Peyer's patch (tissue), 4 donors: ENCODE measurements around the gene REEP6. TPM values are rescaled to one million over a fixed set of nuclear protein-coding genes. Genes with fewer than 3 reads are reported as not detected.

Source experiments
- DNase-seq, 3 donors: peaks; one replicate each; pipeline ENCODE4 v3.0.0-alpha.2; 2017 to 2019
- H3K27ac ChIP-seq, 4 donors: fragments of 200-600 bp; sonication (generic); one replicate each; pipeline ENCODE4 v1.5.1; 2016 to 2019
- H3K27me3 ChIP-seq, 2 donors: fragments of 200-600 bp; sonication (generic); one replicate each; pipeline ENCODE4 v1.5.1; 2019
- H3K36me3 ChIP-seq, 3 donors: fragments of 200-600 bp; sonication (generic); one replicate each; pipeline ENCODE4 v1.5.1; 2016 to 2019
- H3K4me1 ChIP-seq, 4 donors: fragments of 200-600 bp; sonication (generic); one replicate each; pipeline ENCODE4 v1.5.1; 2016 to 2019
- H3K4me3 ChIP-seq, 4 donors: fragments of 200-600 bp; sonication (generic); 1 replicate in 3 of 4; 2 replicates in 1 of 4; pipeline ENCODE4 v1.5.1; 2016 to 2019; ENCODE audit warnings: mild to moderate bottlenecking in 1 of 4
- H3K9me3 ChIP-seq, 4 donors: fragments of 200-600 bp; sonication (generic); one replicate each; pipeline ENCODE4 v1.5.1; 2016 to 2019; ENCODE audit warnings: mild to moderate bottlenecking in 1 of 4
- CTCF ChIP-seq, 6 experiments: fragments of 450-650 bp in 4 of 6; fragments of 200-600 bp in 2 of 6; sonication (generic) in 1 of 6; IDR thresholded peaks; one replicate each; pipeline ENCODE4 v1.5.1; 2017 to 2019; ENCODE audit warnings: antibody characterized with exemption in 6 of 6, mild to moderate bottlenecking in 3 of 6, moderate library complexity in 1 of 6
- POLR2A ChIP-seq, 2 donors: fragments of 450-650 bp; IDR thresholded peaks; one replicate each; pipeline ENCODE4 v1.5.1; 2017; ENCODE audit warnings: antibody characterized with exemption in 2 of 2, mild to moderate bottlenecking in 2 of 2, moderate library complexity in 2 of 2
- total RNA-seq, 4 donors: library from RNA; depleted of rRNA; stranded (reverse); fragments of >200 nt; gene quantifications; one replicate each; pipeline ENCODE4 v1.1.0, GENCODE V29; 2016

The REEP6 gene
- total RNA-seq, 4 donors from 2014 or later: 7.4 to 167 (median 162) TPM

GRCh38 chr19:1521636-1522035, 30.7 kb downstream of the REEP6 start:
- no peak for TF ChIP-seq CTCF (IDR thresholded peaks at IDR 0.05)
- no peak for TF ChIP-seq POLR2A (IDR thresholded peaks at IDR 0.05)
- Histone ChIP-seq H3K36me3 (no peaks in the 10 kb centered on the region), H3K4me3 (no peak overlapping the region), H3K4me1 (peaks cover 0 to 7% (median 3%) of the 10 kb centered on the region in 4 donors), H3K27me3 (peaks cover 0 to 28% of the 10 kb centered on the region in 2 donors), H3K9me3 (no peaks in the 10 kb centered on the region), H3K27ac (peak overlapping the region in 1 of 4 donors; percentile 9)
- DNase-seq: no peak

DNA sequence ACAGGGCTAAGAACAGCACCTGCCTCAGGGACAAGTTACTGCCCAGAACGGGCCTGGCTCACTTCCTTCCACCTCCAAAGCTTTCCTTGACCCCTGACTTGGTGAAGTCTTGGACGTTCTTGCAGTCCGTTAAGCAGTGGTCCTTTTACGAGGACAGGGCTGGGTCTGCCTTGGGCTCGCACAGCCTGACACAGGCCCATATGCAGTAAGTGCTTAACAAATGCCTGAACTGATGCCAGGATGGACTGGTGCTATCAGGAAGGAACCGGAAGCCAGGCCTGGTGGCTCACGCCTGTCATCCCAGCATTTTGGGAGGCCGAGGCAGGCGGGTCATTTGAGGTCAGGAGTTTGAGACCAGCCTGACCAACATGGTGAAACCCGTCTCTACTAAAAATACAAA, 31.1 kb downstream of the REEP6 start:
- no peaks in the 10 kb centered on the region for H3K9me3 ChIP-seq
- no peaks in the 10 kb centered on the region for H3K36me3 ChIP-seq
- peak overlapping the region in 1 of 4 donors; percentile 9 for H3K27ac ChIP-seq
- TF ChIP-seq CTCF (IDR thresholded peaks at IDR 0.05) (no peak), POLR2A (IDR thresholded peaks at IDR 0.05) (no peak)
- peaks cover 0 to 7% (median 3%) of the 10 kb centered on the region in 4 donors for H3K4me1 ChIP-seq
- H3K4me3 ChIP-seq: no peak overlapping the region
- DNase-seq: no peak
- H3K27me3 ChIP-seq: peaks cover 0 to 28% of the 10 kb centered on the region in 2 donors

GRCh38 chr19:1522838-1523237, 31.9 kb downstream of the REEP6 start:
- DNase-seq: no peak
- TF ChIP-seq CTCF (IDR thresholded peaks at IDR 0.05) (no peak), POLR2A (IDR thresholded peaks at IDR 0.05) (no peak)
- peaks cover 0 to 28% of the 10 kb centered on the region in 2 donors for H3K27me3 ChIP-seq

DNA sequence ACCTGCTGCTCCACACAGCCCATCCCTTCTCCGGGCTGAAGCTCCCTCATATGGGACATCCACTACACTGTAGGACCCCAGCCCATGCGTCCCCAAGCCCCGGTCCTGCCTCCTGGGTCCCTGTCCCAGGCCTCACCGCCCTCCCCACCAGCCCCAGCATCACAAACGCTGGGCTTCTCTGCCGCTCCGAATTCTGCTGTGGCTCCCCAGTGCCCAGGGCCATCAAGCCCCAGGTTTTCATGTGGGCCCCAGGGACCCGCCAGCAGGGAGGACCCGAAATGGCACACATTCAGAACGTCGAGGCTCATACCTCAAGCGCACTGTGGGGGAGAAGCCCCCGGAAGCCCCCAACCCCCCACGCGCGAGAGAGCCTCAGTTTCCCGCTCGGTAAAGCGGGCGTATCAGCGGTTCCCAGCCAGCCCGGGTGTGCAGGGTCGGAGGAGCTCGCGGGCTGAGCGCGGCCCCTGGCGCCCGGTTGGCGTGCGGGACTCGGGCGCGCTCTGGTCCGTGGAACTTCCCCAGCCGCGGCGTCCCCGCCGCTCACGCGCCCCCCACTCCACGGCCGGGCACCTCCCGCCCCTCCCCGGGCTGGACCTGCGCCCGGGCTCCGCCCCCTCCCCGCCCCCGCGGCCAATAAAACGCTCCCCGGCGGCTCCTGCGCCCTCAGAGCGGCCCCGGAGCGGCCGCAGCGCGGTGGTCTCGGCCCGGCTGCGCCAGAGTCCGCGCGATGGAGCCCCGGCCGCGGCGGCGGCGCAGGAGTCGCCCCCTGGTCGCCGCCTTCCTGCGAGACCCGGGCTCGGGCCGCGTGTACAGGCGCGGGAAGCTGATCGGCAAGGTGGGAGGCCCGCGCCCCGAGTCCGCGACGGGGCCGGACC, 32.7 kb downstream of the REEP6 start, which contains the start of gene PLK5:
TSS of gene PLK5 (plus strand) at position 666 of the 875 bp plus-strand sequence. CDS start 2,920 bp downstream, outside the sequence.
- Histone ChIP-seq H3K9me3 (no peaks in the 10 kb centered on the region), H3K36me3 (no peaks in the 10 kb centered on the region), H3K27ac (no peak within 1 kb of the TSS), H3K27me3 (peaks cover 0 to 28% of the 10 kb centered on the region in 2 donors), H3K4me3 (peak within 1 kb of the TSS in 2 of 4 donors; percentile 26 to 34), H3K4me1 (peaks cover 0 to 7% (median 3%) of the 10 kb centered on the region in 4 donors)
- DNase-seq: no peak
- peak in 1 of 6 experiments; percentile 13 for TF ChIP-seq CTCF (IDR thresholded peaks at IDR 0.05)
- TF ChIP-seq POLR2A (IDR thresholded peaks at IDR 0.05): no peak

More at GRCh38 chr19:1522838-1523237, 31.9 kb downstream of the REEP6 start:
- Histone ChIP-seq H3K4me1 (peaks cover 0 to 7% (median 3%) of the 10 kb centered on the region in 4 donors), H3K27ac (no peak overlapping the region), H3K36me3 (no peaks in the 10 kb centered on the region), H3K4me3 (no peak overlapping the region), H3K9me3 (no peaks in the 10 kb centered on the region)

DNA sequence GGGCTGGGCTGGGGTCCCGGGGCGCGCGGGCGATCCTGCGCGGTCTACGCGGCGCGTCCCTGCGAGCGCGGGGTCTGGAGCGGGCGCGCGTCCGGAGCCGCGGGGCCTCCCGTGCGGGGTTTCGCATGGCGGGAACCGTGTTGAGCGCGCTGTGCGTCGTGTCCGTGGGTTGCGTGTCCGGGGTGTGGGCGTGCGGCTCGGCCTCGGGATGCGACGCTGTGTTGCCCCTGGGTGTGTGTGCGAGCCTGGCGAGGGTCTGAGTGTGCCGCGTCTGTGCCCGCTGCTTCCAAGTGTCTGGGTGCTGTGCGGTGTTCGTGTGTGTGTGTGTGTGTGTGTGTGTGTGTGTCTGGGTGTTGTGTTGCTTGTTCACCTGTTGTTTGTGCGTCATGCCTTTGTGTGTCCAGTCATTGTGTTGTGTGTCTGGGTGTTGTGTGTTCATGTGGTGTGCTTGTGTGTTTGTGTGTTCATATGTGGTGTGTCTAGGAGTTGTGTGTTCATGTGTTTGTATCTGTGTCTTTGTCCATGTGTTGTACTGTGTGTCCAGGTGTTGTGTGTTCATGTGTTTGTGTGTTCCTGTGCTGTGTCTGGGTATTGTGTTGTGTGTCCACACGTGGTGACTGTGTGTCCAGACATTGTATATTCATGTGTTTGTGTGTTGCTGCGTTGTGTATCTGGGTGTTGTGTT, 33.4 kb downstream of the REEP6 start:
- Histone ChIP-seq H3K27ac (no peak overlapping the region), H3K4me3 (peak overlapping the region in 2 of 4 donors; percentile 26 to 34), H3K4me1 (peaks cover 0 to 7% (median 3%) of the 10 kb centered on the region in 4 donors), H3K9me3 (no peaks in the 10 kb centered on the region), H3K27me3 (peaks cover 0 to 28% of the 10 kb centered on the region in 2 donors), H3K36me3 (no peaks in the 10 kb centered on the region)
- no peak for DNase-seq
- TF ChIP-seq CTCF (IDR thresholded peaks at IDR 0.05): no peak
- no peak for TF ChIP-seq POLR2A (IDR thresholded peaks at IDR 0.05)
